Kidney tubule cell (primary cell): Measurements from ENCODE around the gene KIAA1671.
"Not testable (repeated sequence)": the region's sequence is repeated elsewhere in the genome, so short reads cannot be mapped to it uniquely, and the experiment has no call there.

Experiments used
- DNase-seq: peaks from one replicate; pipeline ENCODE4 v3.0.0-alpha.2; 2018; ENCODE audit warnings: low spot score

The KIAA1671 gene

DNA sequence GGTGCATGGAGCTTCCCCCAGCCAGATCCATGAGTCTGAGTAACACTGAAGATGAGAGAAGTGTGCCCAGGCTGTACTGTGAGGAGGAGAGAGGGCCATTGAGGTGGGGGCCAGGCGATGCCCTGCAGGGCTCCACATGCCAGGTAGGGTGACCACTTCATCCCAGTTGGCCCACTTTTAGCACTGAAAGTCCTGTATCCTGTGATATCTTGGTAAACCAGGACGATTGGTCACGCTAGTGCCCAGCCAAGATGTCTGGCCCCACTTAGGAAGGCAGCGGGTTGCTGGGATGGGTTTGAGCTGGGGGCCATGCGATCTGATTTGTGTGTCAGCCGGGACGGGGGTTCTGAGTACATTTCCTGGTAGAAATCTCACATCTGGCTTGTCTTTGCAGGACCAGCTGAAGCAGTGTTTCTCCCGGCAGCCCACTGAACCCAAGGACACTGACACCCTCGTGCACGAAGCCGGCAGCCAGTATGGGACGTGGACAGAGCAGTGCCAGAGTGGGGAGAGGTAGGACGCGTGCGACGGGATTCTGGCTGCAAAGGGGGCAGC lies 218.0 kb downstream of the KIAA1671 start:
- DNase-seq = no peak

DNA sequence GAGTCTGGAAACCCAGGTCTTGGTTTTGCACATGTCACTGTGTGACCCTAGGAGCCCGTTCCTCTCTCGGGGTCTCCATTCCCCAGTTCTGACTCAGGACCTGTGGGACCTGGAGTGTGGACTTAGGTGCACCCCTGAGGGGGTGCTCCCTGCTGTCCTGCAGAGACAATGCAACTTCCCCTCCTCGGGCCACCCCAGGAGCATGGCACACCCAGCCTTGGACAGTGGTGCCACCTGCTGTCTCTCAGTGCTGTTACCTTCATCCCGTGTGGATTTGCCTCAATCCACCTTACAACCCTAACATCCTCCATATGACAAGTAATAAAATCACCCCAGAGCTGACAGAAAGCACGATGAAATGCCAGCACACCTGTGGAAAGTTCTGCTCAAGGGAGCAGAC lies 219.6 kb downstream of the KIAA1671 start:
- DNase-seq = peak; percentile 20

- no peak for DNase-seq
These were observed 221.8 kb downstream of the KIAA1671 start for GRCh38 chr22:25174156-25174887.

DNA sequence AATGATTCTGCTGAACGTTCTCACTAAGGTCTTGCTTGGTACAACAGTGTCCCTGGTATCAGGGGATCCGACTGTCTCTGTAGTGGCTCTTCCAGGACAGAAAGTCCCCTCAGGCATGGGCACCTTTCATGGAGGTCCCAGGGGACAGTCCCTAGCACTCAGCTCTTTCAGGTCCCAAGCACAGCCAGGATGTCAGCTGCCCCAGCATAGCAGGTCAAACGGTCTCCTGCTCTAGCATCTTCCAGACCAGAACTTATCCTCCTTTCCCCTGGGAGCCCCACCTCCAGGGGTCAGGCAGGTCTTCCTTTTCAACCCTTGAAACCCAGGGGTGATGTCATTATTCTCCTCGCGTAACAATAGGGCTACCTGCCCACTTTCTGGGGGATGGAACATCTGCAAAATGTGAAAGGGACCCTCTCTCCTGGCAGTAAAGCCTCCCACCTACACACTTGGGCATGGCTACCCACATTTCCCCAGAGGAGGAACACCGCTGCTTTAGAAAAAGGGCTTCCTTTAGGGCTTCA lies 222.4 kb downstream of the KIAA1671 start:
- DNase-seq = no peak

DNA sequence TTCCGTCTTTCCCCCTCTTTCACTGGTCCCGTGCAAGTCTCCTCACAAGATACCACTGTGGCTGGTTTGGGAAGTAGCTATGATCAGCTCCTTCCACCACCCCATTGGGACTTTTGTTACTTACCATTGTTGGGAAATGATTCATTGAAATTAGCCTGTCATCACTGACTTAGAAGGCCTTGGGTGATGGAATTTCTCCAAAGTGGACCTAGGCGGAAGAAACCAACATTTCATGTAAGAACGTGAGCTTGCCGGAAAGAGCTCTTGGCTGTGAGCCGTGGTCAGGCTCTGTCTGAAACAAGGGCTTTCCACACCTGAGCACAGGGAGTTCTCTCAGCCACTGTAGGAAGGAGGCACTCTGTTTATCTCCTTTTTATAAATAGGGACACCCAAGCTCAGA lies 223.7 kb downstream of the KIAA1671 start:
- DNase-seq = no peak

GRCh38 chr22:25176799-25177198 lies 224.3 kb downstream of the KIAA1671 start:
- no peak for DNase-seq

GRCh38 chr22:25177226-25177625 lies 224.7 kb downstream of the KIAA1671 start:
- DNase-seq = no peak

GRCh38 chr22:25177895-25178294 lies 225.4 kb downstream of the KIAA1671 start:
- no peak for DNase-seq

GRCh38 chr22:25178348-25178747 lies 225.8 kb downstream of the KIAA1671 start:
- DNase-seq = not testable (repeated sequence)

DNA sequence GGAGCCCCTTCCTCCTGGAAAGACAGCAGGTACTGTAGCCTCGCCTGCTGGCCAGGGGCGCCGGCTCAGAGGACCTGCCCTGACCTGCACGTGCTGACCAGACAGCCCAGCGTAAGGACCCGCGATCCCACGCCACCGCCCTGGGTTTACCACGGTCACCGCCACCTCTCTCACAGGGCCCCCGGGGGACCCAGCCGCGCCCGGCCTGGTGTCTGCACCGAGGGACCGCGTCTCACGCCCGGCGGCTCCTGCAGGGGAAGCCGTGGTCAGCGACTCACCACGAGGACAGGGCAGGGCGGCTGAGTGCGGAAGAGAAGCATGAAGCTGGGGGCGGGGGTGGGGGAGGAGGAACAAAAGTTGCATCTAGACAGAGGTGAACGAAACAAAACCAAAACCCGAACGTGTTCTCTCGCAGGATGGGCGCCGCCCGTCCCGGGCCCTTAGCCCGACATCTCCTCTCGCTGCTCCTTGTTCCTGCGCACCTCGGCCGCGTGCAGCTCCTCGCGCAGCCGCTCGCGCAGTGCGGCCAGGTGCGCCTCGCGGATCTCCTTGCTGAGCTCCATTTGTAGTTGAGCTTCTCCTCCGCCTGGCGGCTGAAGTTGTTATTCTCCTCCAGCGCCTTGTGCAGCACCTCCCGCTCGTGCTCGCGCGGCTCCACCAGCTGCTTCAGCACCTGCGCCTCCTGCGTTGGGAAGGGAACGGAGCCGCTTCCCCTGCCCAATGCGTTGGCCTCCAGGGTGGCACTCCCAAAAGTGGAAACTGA lies 226.5 kb downstream of the KIAA1671 start:
- DNase-seq = not testable (repeated sequence)

GRCh38 chr22:25182131-25183110 lies 229.9 kb downstream of the KIAA1671 start:
- DNase-seq = no peak

DNA sequence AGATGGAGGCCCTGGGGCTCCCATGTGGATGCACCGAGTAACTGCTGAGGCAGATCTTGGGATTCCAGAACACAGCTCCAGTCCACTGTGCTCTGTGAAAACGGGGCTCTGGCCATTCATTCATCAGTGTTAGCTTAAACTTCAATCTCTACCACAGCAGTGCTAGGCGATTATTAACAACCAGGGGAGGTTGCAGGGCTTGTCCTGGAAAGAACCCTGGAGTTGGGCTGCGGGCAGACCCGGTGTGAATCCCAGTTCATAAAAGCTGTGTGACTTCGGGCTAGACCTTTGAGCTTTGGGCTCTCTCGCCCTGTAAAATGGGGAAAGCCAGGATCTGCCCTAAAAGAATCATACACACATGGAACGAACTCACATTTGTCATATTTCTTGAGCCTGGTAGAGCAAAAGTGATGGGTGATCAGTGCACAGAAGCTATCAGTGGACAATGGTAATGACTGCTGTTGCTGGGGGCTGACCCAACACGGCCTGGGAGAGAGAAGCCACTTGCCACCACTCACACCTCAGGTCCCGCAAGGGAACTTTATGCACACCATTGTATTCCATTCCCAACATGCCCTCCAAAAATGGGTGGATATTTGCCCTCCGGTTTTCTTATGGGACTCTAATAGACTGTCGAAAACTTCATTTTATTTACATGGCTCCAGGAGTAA lies 231.6 kb downstream of the KIAA1671 start:
- peak; percentile 23 for DNase-seq

GRCh38 chr22:25186140-25186539 lies 233.6 kb downstream of the KIAA1671 start:
- no peak for DNase-seq

DNA sequence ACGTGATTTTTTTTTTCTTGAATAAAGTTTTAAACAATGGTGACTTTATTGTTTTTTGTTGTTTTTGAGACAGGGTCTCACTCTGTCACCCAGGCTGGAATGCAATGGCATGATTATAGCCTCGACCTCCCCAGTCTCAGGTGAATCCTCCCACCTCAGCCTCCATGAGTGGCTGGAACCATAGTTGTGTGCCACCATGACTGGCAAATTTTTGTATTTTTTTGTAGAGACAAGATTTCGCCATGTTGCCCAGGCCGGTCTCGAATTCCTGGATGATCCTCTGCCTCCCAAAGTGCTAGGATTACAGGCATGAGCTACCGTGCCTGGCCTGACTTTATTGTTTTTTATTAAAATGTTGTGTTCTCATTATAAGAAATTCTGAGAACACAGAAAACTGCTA lies 235.0 kb downstream of the KIAA1671 start:
- no peak for DNase-seq

GRCh38 chr22:25192406-25192805 lies 239.9 kb downstream of the KIAA1671 start:
- no peak for DNase-seq

DNA sequence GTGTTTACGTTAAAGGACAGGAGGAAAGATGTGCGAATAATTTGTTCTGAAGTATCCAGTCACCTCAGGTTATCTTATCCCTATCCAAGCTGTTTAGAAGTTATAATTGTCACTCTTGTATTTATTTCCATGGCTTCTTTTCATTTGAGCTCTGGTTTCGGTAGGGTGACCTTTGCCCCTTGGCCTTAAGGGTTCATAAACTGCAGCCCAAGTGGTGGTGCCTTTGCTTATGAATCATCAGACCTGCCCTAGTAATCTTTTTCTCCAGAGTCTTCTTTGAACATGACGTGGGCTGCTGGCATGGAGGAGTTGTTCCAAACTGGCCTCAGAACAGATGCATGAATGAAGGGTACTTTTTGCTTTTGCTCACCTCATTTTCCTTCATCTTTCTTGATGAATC lies 240.6 kb downstream of the KIAA1671 start:
- no peak for DNase-seq

DNA sequence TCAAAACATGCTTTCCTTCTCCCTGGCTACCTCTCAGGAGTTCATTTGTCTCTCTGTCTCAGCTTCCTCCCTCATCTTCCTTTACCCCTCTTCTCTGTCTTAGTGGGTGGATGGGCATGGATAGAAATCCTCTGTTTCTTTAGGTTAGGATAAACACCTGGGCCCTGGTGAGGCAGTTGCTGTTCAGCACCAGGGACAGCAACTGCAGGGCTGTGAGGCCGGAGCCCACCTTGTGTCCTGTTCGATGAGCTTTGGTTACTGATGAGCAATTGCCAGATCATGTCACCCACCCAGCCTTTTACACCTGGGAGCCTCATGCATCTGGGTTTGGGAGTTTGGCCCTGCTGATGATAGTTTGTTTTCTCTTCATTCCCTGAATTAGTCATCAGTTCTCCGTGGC lies 241.0 kb downstream of the KIAA1671 start:
- no peak for DNase-seq

DNA sequence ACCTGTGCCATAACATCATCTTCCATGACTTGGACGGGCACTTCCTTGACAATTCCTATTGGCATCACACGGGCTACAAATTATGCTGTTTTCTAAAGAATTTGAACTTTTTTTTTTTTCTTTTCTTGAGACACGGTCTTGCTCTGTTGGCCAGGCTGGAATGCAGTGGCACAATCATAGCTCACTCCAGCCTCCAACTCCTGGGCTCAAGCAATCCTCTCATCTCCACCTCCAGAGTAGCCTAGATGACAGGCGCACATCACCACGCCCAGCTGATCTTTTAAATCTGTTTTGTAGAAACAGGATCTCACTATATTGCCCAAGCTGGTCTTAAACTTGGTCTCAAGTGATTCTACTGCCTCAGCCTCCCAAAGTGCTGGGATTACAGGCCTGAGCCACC lies 243.8 kb downstream of the KIAA1671 start:
- DNase-seq = no peak

DNA sequence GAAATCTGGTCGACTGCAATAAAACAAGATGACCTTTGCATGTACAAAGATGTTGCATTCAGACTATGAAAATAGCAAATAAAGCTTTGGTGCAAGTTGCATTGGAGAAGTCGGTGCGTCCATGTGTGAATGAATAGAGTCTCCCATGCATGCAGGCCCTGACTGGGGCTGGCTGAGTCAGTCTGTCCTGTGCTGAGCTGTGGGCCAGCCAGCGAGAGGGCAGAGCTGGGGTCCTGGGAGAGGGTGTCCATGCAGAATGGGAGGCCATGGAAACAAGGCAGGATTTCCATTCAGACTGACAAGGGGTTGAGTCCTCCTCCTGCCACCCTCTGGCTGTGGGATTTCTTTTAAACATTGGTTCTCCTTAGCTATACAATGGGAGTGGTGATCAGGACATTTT lies 244.8 kb downstream of the KIAA1671 start:
- peak; percentile 32 for DNase-seq

DNA sequence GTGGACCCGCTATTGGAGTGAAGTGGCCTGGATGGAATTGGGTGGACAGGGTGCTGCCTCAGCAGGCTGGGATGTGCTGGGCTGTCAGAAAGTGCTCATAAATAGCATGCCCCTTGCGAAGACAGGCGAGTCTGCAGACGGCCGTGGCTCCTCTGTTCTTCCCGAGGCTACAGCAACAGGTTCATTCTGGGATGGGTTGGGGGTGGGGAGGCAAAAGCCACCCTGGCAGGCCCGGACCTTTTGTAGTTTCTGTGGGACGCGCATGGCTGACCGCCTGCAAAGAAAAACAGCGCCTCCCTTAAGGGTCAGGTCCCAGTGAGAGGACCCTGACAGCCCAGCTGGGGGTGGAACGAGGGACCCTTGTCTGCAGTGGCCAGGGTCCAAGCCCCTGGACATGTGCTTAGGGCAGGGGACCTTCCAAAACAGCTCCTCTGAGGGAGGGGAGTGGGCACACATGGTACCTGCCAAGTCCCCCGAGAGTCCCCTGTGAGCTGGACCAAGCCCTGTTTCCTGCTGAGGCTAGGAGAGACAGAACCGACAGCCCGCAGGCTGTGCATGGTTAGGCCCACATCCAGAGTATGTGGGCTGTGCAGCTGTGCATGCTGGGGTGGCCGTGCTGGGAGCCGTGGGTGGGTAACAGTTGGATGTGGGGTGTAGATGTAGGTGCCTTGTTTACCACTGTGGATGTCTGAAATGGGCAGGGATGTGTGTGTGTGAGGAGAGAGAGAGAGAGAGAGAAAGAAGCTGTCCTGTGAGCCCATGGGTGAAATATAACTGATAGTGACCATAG lies 247.4 kb downstream of the KIAA1671 start, which contains the start of gene CRYBB3:
Gene CRYBB3, plus strand, starts transcription at position 128 of the 790 bp plus-strand sequence. CDS start 1,539 bp downstream, outside the sequence.
- no peak for DNase-seq
